Measurements from ENCODE around the gene ARVCF.

- TF ChIP-seq CTCF (IDR thresholded peaks at IDR 0.05; ENCODE audit: insufficient read depth, low read length) (no peak), SPI1 (IDR thresholded peaks at IDR 0.05; ENCODE audit: borderline replicate concordance, low read depth) (no peak), GABPA (IDR thresholded peaks at IDR 0.05; ENCODE audit: low read depth) (no peak), POLR2AphosphoS5 (IDR thresholded peaks at IDR 0.05; ENCODE audit: low read depth) (no peak), REST (IDR thresholded peaks at IDR 0.05; ENCODE audit: insufficient replicate concordance, low read depth) (no peak)
Observed at GRCh38 chr22:20014526-20015186, 2.0 kb downstream of the ARVCF start.

Data from HL-60 (cell line).